ENCODE results near the gene HADHA. TPM values are rescaled to one million over a fixed set of nuclear protein-coding genes. Genes with fewer than 3 reads are reported as not detected.

HADHA gene
- total RNA-seq, 4 donors from 2014 or later = 93.8 to 151 (median 110) TPM

GRCh38 chr2:26162963-26163362 lies 81.5 kb downstream of the HADHA start:
- DNase-seq = no peak
- H3K9me3 ChIP-seq = no peaks in the 10 kb centered on the region
- no peak for TF ChIP-seq CTCF (IDR thresholded peaks at IDR 0.05)
- no peak for TF ChIP-seq POLR2A (IDR thresholded peaks at IDR 0.05)

GRCh38 chr2:26161926-26162325 lies 82.5 kb downstream of the HADHA start:
- intact Hi-C loops (cut with DNase I; ENCODE audit: low total_unique reads) = no loop called here
- H3K27ac ChIP-seq = no peak overlapping the region

More at GRCh38 chr2:26162963-26163362, 81.5 kb downstream of the HADHA start:
- H3K27ac ChIP-seq = no peak overlapping the region
- no peaks in the 10 kb centered on the region for H3K4me1 ChIP-seq
- H3K36me3 ChIP-seq = no peaks in the 10 kb centered on the region
- intact Hi-C loops (cut with DNase I; ENCODE audit: low total_unique reads) = no loop called here
- no peak overlapping the region for H3K4me3 ChIP-seq
- H3K27me3 ChIP-seq = no peaks in the 10 kb centered on the region

GRCh38 chr2:26157580-26157979 lies 86.9 kb downstream of the HADHA start:
- H3K27ac ChIP-seq = no peak overlapping the region
- no peaks in the 10 kb centered on the region for H3K4me1 ChIP-seq
- H3K36me3 ChIP-seq = no peaks in the 10 kb centered on the region
- no peak overlapping the region for H3K4me3 ChIP-seq
- no peaks in the 10 kb centered on the region for H3K9me3 ChIP-seq
- DNase-seq = no peak
- intact Hi-C loops (cut with DNase I; ENCODE audit: low total_unique reads) = no loop called here
- TF ChIP-seq CTCF (IDR thresholded peaks at IDR 0.05) (no peak), POLR2A (IDR thresholded peaks at IDR 0.05) (no peak)
- no peaks in the 10 kb centered on the region for H3K27me3 ChIP-seq

More at GRCh38 chr2:26161926-26162325, 82.5 kb downstream of the HADHA start:
- Histone ChIP-seq H3K9me3 (no peaks in the 10 kb centered on the region), H3K4me3 (no peak overlapping the region), H3K4me1 (no peaks in the 10 kb centered on the region), H3K27me3 (no peaks in the 10 kb centered on the region), H3K36me3 (no peaks in the 10 kb centered on the region)
- TF ChIP-seq CTCF (IDR thresholded peaks at IDR 0.05) (no peak), POLR2A (IDR thresholded peaks at IDR 0.05) (no peak)
- no peak for DNase-seq

GRCh38 chr2:26150243-26150642 lies 94.2 kb downstream of the HADHA start:
- H3K9me3 ChIP-seq = no peaks in the 10 kb centered on the region
- H3K36me3 ChIP-seq = no peaks in the 10 kb centered on the region
- H3K4me3 ChIP-seq = no peak overlapping the region
- H3K27ac ChIP-seq = no peak overlapping the region
- DNase-seq = no peak
- H3K27me3 ChIP-seq = no peaks in the 10 kb centered on the region
- TF ChIP-seq POLR2A (IDR thresholded peaks at IDR 0.05) (no peak), CTCF (IDR thresholded peaks at IDR 0.05) (no peak)
- no peaks in the 10 kb centered on the region for H3K4me1 ChIP-seq
- intact Hi-C loops (cut with DNase I; ENCODE audit: low total_unique reads) = no loop called here

GRCh38 chr2:26148501-26148900 lies 95.9 kb downstream of the HADHA start:
- no peaks in the 10 kb centered on the region for H3K36me3 ChIP-seq
- DNase-seq = no peak
- intact Hi-C loops (cut with DNase I; ENCODE audit: low total_unique reads) = loop anchor here (10.0 kb wide), 2 partner anchors 164 to 194 kb away; partner anchors contain the start of gene KIF3C
- no peak overlapping the region for H3K27ac ChIP-seq
- no peak for TF ChIP-seq POLR2A (IDR thresholded peaks at IDR 0.05)
- TF ChIP-seq CTCF (IDR thresholded peaks at IDR 0.05) = no peak
- no peaks in the 10 kb centered on the region for H3K9me3 ChIP-seq
- H3K27me3 ChIP-seq = no peaks in the 10 kb centered on the region
- no peak overlapping the region for H3K4me3 ChIP-seq
- H3K4me1 ChIP-seq = no peaks in the 10 kb centered on the region
